Stomach (tissue), 9 donors: Measurements from ENCODE around the gene TMEM132D. TPM values are rescaled to one million over a fixed set of nuclear protein-coding genes. Genes with fewer than 3 reads are reported as not detected.

Experiments
- DNase-seq, 2 donors: peaks; one replicate each; pipeline versions ENCODE4 v3.0.0 to v3.0.0-alpha.2; 2013 to 2019
- H3K27ac ChIP-seq, 5 donors: fragments of 200-600 bp in 4 of 5; sonication (generic) in 4 of 5; one replicate each; pipeline ENCODE4 v1.5.1; 2013 to 2019; ENCODE audit warnings: mild to moderate bottlenecking in 1 of 5, moderate library complexity in 1 of 5
- H3K27me3 ChIP-seq, 3 donors: fragments of 200-600 bp; sonication (generic); one replicate each; pipeline ENCODE4 v1.5.1; 2017 to 2019; ENCODE audit warnings: mixed run types in 1 of 3
- H3K36me3 ChIP-seq, 4 donors: fragments of 200-600 bp; sonication (generic); 1 replicate in 3 of 4; 2 replicates in 1 of 4; pipeline ENCODE4 v1.5.1; 2016 to 2019
- H3K4me1 ChIP-seq, 4 donors: fragments of 200-600 bp; sonication (generic); one replicate each; pipeline ENCODE4 v1.5.1; 2016 to 2019
- H3K4me3 ChIP-seq, 4 donors: fragments of 200-600 bp; sonication (generic) in 3 of 4; one replicate each; pipeline ENCODE4 v1.5.1; 2016 to 2019; ENCODE audit warnings: mild to moderate bottlenecking in 1 of 4
- H3K9me3 ChIP-seq, 4 donors: fragments of 200-600 bp; sonication (generic); one replicate each; pipeline ENCODE4 v1.5.1; 2016 to 2019
- EP300 ChIP-seq: sonication (generic); formaldehyde crosslinking; IDR thresholded peaks from one replicate; pipeline ENCODE4 v1.6.1; 2017; ENCODE audit warnings: antibody characterized with exemption
- POLR2A ChIP-seq, 4 donors: fragments of 450-650 bp; IDR thresholded peaks; one replicate each; pipeline ENCODE4 v1.6.1; 2016; ENCODE audit warnings: antibody characterized with exemption in 4 of 4, control low read depth in 2 of 4, mild to moderate bottlenecking in 1 of 4, moderate library complexity in 1 of 4
- POLR2AphosphoS5 ChIP-seq, 3 donors: sonication (generic); formaldehyde crosslinking; IDR thresholded peaks; one replicate each; pipeline ENCODE4 v1.6.1; 2016; ENCODE audit warnings: antibody characterized with exemption in 3 of 3
- WGBS, 5 donors: extraction: QIAGEN DNeasy Blood & Tissue Kit in 3 of 5; methylation state at CpG; one replicate each; pipeline versions ENCODE4 v1.1.5 to v1.1.7; 2013 to 2018; 5-methylcytosine and 5-hydroxymethylcytosine counted together
- intact Hi-C: fragments of 100-400 bp; cut with DNase I; formaldehyde crosslinking; loops from one replicate; pipeline ENCODE4 v1.15.1; 2023; ENCODE audit warnings: low total_unique reads
- polyA plus RNA-seq, 3 donors: library from polyadenylated mRNA; stranded (reverse); fragments of 200-250 nt; gene quantifications; one replicate each; pipeline ENCODE4 v1.2.3, GENCODE V29; 2013
- total RNA-seq, 5 donors: library from RNA; depleted of rRNA; stranded (reverse); fragments of >200 nt; gene quantifications; one replicate each; pipeline versions ENCODE4 v1.1.0 to v1.2.3, GENCODE V29; 2014 to 2016
- TF ChIP-seq, protein P1 (sequence below), 7 experiments: fragments of 450-650 bp in 4 of 7; fragments of 200-600 bp in 3 of 7; sonication (generic) in 3 of 7; IDR thresholded peaks; one replicate each; pipeline ENCODE4 v1.5.1; 2016 to 2019; ENCODE audit warnings: antibody characterized with exemption in 7 of 7, control low read depth in 2 of 7, mild to moderate bottlenecking in 1 of 7
- donor health status: healthy with polysubstance abuse.
- donor health status: Bipolar disorder and iron deficiency.
- donor health status: healthy.

The TMEM132D gene
- total and polyA plus RNA-seq, 8 donors = 0.29 to 0.92 TPM; not detected in 6

DNA sequence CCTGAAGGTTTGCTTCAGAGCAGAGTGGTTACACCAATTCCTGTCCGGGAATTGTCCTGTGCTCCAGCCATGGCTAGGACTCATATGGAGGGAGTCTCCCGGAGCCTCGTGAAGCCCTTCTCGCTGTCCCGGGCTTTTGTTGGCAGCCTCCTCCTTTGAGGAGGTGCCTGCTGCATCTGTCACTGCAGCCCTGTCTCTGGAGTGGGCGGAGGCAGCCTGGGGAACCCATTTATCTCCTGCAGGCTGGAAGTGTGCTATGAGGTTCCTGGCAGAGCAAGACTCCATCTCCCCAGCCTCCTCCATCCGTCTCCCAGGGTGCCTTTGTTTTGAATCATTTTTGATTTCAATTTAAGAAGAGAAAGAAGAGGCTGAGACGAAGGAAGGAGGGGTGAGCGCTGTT is 695.3 kb downstream of the TMEM132D start:
- H3K27ac ChIP-seq = no peak overlapping the region
- WGBS, 5 donors = 76 to 84% (median 82%) methylated on average over 9 of the region's 9 CpGs
- peaks cover 0 to 4% (median 1%) of the 10 kb centered on the region in 4 donors for H3K9me3 ChIP-seq

DNA sequence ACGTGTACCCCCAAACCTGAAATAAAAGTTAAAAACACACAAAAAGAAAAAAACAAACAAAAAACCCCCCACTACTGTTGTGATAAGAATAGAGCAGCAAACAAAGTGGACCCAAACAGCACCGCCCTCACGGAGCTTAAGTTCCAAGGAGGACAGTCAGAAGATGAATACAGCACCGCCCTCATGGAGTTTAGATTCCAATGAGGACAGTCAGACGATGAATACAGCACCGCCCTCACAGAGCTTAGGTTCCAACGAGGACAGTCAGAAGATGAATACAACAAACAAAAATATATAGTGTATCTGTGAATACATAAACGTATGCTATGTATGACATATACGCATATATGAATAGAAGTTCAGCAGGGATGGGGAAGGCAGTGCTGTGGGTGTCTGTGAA is 696.7 kb downstream of the TMEM132D start:
- no peaks in the 10 kb centered on the region for H3K27me3 ChIP-seq
- H3K36me3 ChIP-seq = no peaks in the 10 kb centered on the region
- no peak for DNase-seq
- no peak overlapping the region for H3K4me3 ChIP-seq
- TF ChIP-seq POLR2AphosphoS5 (IDR thresholded peaks at IDR 0.05) (no peak), EP300 (no peak), POLR2A (IDR thresholded peaks at IDR 0.05) (no peak)
- TF ChIP-seq, protein P1, sequence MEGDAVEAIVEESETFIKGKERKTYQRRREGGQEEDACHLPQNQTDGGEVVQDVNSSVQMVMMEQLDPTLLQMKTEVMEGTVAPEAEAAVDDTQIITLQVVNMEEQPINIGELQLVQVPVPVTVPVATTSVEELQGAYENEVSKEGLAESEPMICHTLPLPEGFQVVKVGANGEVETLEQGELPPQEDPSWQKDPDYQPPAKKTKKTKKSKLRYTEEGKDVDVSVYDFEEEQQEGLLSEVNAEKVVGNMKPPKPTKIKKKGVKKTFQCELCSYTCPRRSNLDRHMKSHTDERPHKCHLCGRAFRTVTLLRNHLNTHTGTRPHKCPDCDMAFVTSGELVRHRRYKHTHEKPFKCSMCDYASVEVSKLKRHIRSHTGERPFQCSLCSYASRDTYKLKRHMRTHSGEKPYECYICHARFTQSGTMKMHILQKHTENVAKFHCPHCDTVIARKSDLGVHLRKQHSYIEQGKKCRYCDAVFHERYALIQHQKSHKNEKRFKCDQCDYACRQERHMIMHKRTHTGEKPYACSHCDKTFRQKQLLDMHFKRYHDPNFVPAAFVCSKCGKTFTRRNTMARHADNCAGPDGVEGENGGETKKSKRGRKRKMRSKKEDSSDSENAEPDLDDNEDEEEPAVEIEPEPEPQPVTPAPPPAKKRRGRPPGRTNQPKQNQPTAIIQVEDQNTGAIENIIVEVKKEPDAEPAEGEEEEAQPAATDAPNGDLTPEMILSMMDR (IDR thresholded peaks at IDR 0.05) = no peak
- H3K9me3 ChIP-seq = peaks cover 0 to 6% (median 0%) of the 10 kb centered on the region in 4 donors
- H3K27ac ChIP-seq = no peak overlapping the region
- WGBS, 5 donors = 82 to 88% (median 87%) methylated on average over 9 of the region's 9 CpGs
- no peaks in the 10 kb centered on the region for H3K4me1 ChIP-seq
- intact Hi-C loops = no loop called here

More for the DNA sequence above, 695.3 kb downstream of the TMEM132D start:
- no peaks in the 10 kb centered on the region for H3K36me3 ChIP-seq
- DNase-seq = no peak
- TF ChIP-seq POLR2A (IDR thresholded peaks at IDR 0.05) (no peak), EP300 (no peak)
- H3K27me3 ChIP-seq = no peaks in the 10 kb centered on the region
- intact Hi-C loops = no loop called here
- no peaks in the 10 kb centered on the region for H3K4me1 ChIP-seq
- H3K4me3 ChIP-seq = no peak overlapping the region

DNA sequence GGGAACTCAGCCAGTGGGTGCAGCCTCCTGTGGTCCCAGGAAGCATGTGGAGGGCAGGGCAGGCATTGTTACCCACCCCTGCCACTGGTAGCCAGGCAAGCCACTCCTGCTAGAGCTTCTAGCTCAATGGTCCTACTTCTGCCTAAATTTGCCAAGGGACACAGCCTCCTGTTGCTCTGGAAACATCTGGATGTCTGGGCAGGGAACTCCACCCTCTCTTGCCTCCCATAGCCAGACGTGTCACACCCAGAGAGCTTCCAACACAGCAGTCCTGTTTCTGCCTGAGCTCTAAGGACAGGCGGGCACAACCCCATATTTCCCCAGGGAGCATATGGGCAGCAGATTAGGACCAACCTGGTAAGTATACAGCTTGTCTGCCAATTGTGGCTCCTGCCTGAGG is 700.4 kb downstream of the TMEM132D start:
- no peak for DNase-seq
- Histone ChIP-seq H3K36me3 (no peaks in the 10 kb centered on the region), H3K4me1 (no peaks in the 10 kb centered on the region), H3K27me3 (peaks cover 0 to 6% (median 0%) of the 10 kb centered on the region in 3 donors), H3K9me3 (peaks cover 0 to 6% (median 0%) of the 10 kb centered on the region in 4 donors), H3K4me3 (no peak overlapping the region), H3K27ac (no peak overlapping the region)
- WGBS, 5 donors = 31 to 79% (median 56%) methylated on average over 2 of the region's 2 CpGs
- intact Hi-C loops = no loop called here
- no peak for TF ChIP-seq EP300
- TF ChIP-seq POLR2A (IDR thresholded peaks at IDR 0.05) = no peak
- TF ChIP-seq, protein P1 (IDR thresholded peaks at IDR 0.05) = no peak
- no peak for TF ChIP-seq POLR2AphosphoS5 (IDR thresholded peaks at IDR 0.05)

DNA sequence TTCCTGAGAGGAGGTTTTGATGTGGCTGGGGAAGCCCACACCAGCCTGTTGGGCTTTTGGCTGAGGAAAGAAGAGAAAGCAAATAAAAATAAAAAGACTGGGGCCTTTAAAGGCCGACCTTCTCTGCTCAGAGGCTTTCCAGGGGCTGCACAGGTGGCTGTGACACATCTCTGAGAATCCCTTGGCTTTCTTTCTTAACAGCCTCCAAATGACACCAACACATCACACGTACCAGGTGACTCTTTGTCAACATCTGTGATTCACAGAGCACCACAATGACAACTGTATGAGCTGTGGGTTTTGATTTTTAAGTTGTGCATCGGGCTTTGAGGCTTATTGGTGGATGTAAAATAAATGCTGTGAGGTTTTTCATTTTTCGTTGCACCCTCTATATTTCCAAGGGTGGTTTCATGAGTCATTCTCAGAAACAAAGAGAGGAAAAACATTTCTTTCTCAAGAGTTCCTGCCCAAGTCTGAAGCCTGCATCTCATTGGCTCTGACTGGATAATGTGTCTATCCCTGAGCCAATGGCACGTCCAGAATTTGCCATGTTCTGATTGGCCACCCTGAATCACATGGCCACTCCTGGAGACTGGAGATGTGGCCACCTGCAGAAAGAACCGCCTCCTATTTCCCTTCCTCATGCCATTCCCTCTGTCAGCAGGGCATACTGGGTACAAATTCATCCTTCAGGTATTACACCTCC is 701.6 kb downstream of the TMEM132D start:
- DNase-seq = no peak
- peaks cover 0 to 6% (median 0%) of the 10 kb centered on the region in 3 donors for H3K27me3 ChIP-seq
- intact Hi-C loops = no loop called here
- peaks cover 0 to 6% (median 0%) of the 10 kb centered on the region in 4 donors for H3K9me3 ChIP-seq
- no peak overlapping the region for H3K27ac ChIP-seq
- no peak overlapping the region for H3K4me3 ChIP-seq
- 47 to 59% (median 56%) methylated on average over 6 of the region's 6 CpGs for WGBS, 5 donors
- TF ChIP-seq EP300 (no peak), POLR2AphosphoS5 (IDR thresholded peaks at IDR 0.05) (no peak)
- H3K4me1 ChIP-seq = no peaks in the 10 kb centered on the region
- H3K36me3 ChIP-seq = no peaks in the 10 kb centered on the region

DNA sequence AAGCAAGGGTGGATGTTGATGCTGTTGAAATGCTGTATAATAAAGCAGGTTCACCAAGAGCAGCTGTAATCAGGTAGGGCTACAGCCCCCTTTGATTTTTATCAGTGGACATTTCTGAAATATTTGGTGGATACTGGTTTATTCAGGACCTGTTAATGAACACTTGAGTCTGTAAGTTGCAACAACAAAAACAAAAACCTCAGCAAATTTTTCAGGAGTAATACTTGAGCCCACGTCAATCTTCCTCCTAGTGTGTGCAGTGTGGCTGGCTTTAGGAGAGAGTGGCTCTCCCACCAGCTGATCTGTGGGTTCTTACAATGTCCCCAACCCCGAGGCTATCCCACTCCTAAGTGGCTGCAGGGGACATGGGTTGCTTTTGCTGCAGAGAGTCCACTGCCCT is 702.8 kb downstream of the TMEM132D start:
- intact Hi-C loops = no loop called here
- 65 to 79% (median 74%) methylated on average over 2 of the region's 2 CpGs for WGBS, 5 donors
- no peak overlapping the region for H3K27ac ChIP-seq
- no peaks in the 10 kb centered on the region for H3K4me1 ChIP-seq
- peaks cover 0 to 6% (median 0%) of the 10 kb centered on the region in 4 donors for H3K9me3 ChIP-seq
- TF ChIP-seq EP300 = no peak
- TF ChIP-seq, protein P1 (IDR thresholded peaks at IDR 0.05) = no peak
- no peak for TF ChIP-seq POLR2A (IDR thresholded peaks at IDR 0.05)
- no peak for TF ChIP-seq POLR2AphosphoS5 (IDR thresholded peaks at IDR 0.05)
- H3K4me3 ChIP-seq = no peak overlapping the region
- peaks cover 0 to 6% (median 0%) of the 10 kb centered on the region in 3 donors for H3K27me3 ChIP-seq
- no peak for DNase-seq
- H3K36me3 ChIP-seq = no peaks in the 10 kb centered on the region
